Endothelial cell of umbilical vein (primary cell): ENCODE results near the gene PLCD1. TPM values are rescaled to one million over a fixed set of nuclear protein-coding genes. Genes with fewer than 3 reads are reported as not detected.

Experiments
- BruUV-seq: library from RNA; stranded (reverse); fragments of 400-500 nt; replicated peaks from 2 replicates; lab custom pipeline; 2021; lab: Mats Ljungman, UMichigan
- CTCF ChIA-PET: fragments of 300-600, 350-600 bp; sonication (Branson Sonifier 250); formaldehyde crosslinking; loops from one replicate; lab custom pipeline; 2021; ENCODE audit warnings: antibody characterized with exemption, inconsistent platforms; lab: Charles Lee
- POLR2A ChIA-PET: fragments of 300-600, 350-600 bp; sonication (Branson Sonifier 250); formaldehyde crosslinking; loops from one replicate; lab custom pipeline; 2021; ENCODE audit warnings: antibody characterized with exemption, inconsistent platforms; lab: Charles Lee
- DNase-seq: peaks from one replicate; pipeline ENCODE4 v3.0.0-alpha.2; 2011; ENCODE audit warnings: low read depth, low spot score
- FAIRE-seq: peaks from 2 replicates; lab custom pipeline; 2011; peaks lifted over from hg19 to GRCh38; lab: Jason Lieb, UNC
- H2AFZ ChIP-seq: 2 replicates; pipeline ENCODE4 v1.6.0; 2012; ENCODE audit warnings: low read depth, low read length, control low read depth, inconsistent platforms
- H3K27ac ChIP-seq: 2 replicates; pipeline ENCODE4 v1.5.1; 2011; ENCODE audit warnings: low read depth, mild to moderate bottlenecking, control low read depth, low read length, moderate library complexity; ENCODE audit not compliant: insufficient read depth
- H3K27me3 ChIP-seq, 2 experiments: 2 replicates each; pipeline versions ENCODE4 v1.6.0 to v1.6.1; 2011; ENCODE audit warnings: low read length in 2 of 2, mixed read lengths in 1 of 2; ENCODE audit not compliant: control insufficient read depth in 2 of 2, insufficient read depth in 2 of 2
- H3K36me3 ChIP-seq, 2 experiments: 2 replicates in 1 of 2; 3 replicates in 1 of 2; pipeline ENCODE4 v1.5.1; 2011; ENCODE audit warnings: low read length in 2 of 2, mild to moderate bottlenecking in 1 of 2, moderate library complexity in 1 of 2; ENCODE audit not compliant: control insufficient read depth in 2 of 2, insufficient read depth in 2 of 2; ENCODE audit errors: extremely low read depth in 1 of 2
- H3K4me1 ChIP-seq: 3 replicates; pipeline ENCODE4 v1.5.1; 2011; ENCODE audit warnings: mild to moderate bottlenecking, low read length; ENCODE audit not compliant: control insufficient read depth, insufficient read depth; ENCODE audit errors: extremely low read depth
- H3K4me2 ChIP-seq: 2 replicates; pipeline ENCODE4 v1.6.1; 2011; ENCODE audit warnings: low read length, control low read depth, mixed read lengths; ENCODE audit not compliant: insufficient read depth
- H3K4me3 ChIP-seq, 3 experiments: fragments of 200-600 bp in 1 of 3; sonication (generic), shearing (Covaris generic) in 1 of 3; replicated peaks in 1 of 3; 2 replicates each; pipeline ENCODE4 v1.5.1; 2011 to 2016; ENCODE audit warnings: control low read depth in 3 of 3, low read length in 3 of 3, mild to moderate bottlenecking in 2 of 3, inconsistent platforms in 1 of 3, low read depth in 1 of 3, moderate library complexity in 1 of 3; ENCODE audit not compliant: insufficient read depth in 1 of 3
- H3K79me2 ChIP-seq: 2 replicates; pipeline ENCODE4 v1.6.0; 2012; ENCODE audit warnings: low read length, inconsistent platforms; ENCODE audit not compliant: control insufficient read depth, insufficient read depth
- H3K9ac ChIP-seq: replicated peaks from 2 replicates; pipeline ENCODE3; 2011; ENCODE audit warnings: low read length, control low read depth; ENCODE audit not compliant: insufficient read depth; ENCODE audit errors: extremely low read depth
- H3K9me1 ChIP-seq: replicated peaks from 3 replicates; pipeline ENCODE4 v1.6.0; 2011; ENCODE audit warnings: mild to moderate bottlenecking, low read length; ENCODE audit not compliant: control insufficient read depth, insufficient read depth; ENCODE audit errors: extremely low read depth
- H3K9me3 ChIP-seq: replicated peaks from 2 replicates; pipeline ENCODE4 v1.5.1; 2012; ENCODE audit warnings: low read length, inconsistent platforms; ENCODE audit not compliant: control insufficient read depth, insufficient read depth
- H4K20me1 ChIP-seq: replicated peaks from 2 replicates; pipeline ENCODE3; 2011; ENCODE audit warnings: mild to moderate bottlenecking, low read length; ENCODE audit not compliant: control insufficient read depth, insufficient read depth; ENCODE audit errors: extremely low read depth
- EZH2 ChIP-seq: IDR thresholded peaks from 2 replicates; pipeline ENCODE4 v1.6.1; 2012; ENCODE audit warnings: borderline replicate concordance, low read depth, mild to moderate bottlenecking, moderate library complexity, low read length, inconsistent platforms; ENCODE audit not compliant: severe bottlenecking
- FOS ChIP-seq: IDR thresholded peaks from 2 replicates; pipeline ENCODE4 v1.6.1; 2011; ENCODE audit warnings: mild to moderate bottlenecking, low read length, moderate library complexity, borderline replicate concordance; ENCODE audit not compliant: insufficient read depth
- GATA2 ChIP-seq: IDR thresholded peaks from 2 replicates; pipeline ENCODE4 v1.7.0; 2011; ENCODE audit warnings: low read depth, mild to moderate bottlenecking, moderate library complexity, mixed read lengths, low read length; ENCODE audit not compliant: insufficient read length, insufficient read depth
- JUN ChIP-seq: IDR thresholded peaks from 2 replicates; pipeline ENCODE4 v1.6.1; 2011; ENCODE audit warnings: borderline replicate concordance, low read depth; ENCODE audit not compliant: insufficient read length, insufficient read depth
- MYC ChIP-seq: IDR thresholded peaks from one replicate; pipeline ENCODE4 v1.6.1; 2011; ENCODE audit warnings: mild to moderate bottlenecking, low read depth, low read length
- POLR2A ChIP-seq: IDR thresholded peaks from 2 replicates; pipeline ENCODE4 v1.6.1; 2012; ENCODE audit warnings: low read depth, mild to moderate bottlenecking, control low read depth, low read length
- POLR2AphosphoS5 ChIP-seq: IDR thresholded peaks from 2 replicates; pipeline ENCODE4 v1.6.1; 2012; ENCODE audit warnings: low read depth, mild to moderate bottlenecking, control low read depth, low read length, moderate library complexity; ENCODE audit not compliant: insufficient read depth
- dilution Hi-C: fragments of 300-500 bp; cut with MboI; formaldehyde crosslinking; loops from one replicate; pipeline ENCODE4 v1.15.0; 2019; ENCODE audit warnings: low sequenced_read_pairs; ENCODE audit not compliant: extremely low pct_ligation_motif_present
- intact Hi-C: fragments of 100-400 bp; cut with micrococcal nuclease; formaldehyde crosslinking; loops from one replicate; pipeline ENCODE4 v1.10.0; 2022
- polyA plus RNA-seq, 4 experiments: library from polyadenylated mRNA; depleted of rRNA in 3 of 4; stranded (reverse) in 3 of 4; unstranded in 1 of 4; fragments of >200 nt; gene quantifications; 2 replicates each; pipeline versions ENCODE4 v1.2.1 to v1.2.3, GENCODE V29; 2011 to 2012; ENCODE audit warnings: missing spikeins in 1 of 4
- total RNA-seq: library from RNA; stranded (reverse); gene quantifications from 2 replicates; pipeline ENCODE4 v1.2.3, GENCODE V29; 2021
- TF ChIP-seq, protein P1 (sequence below): IDR thresholded peaks from 2 replicates; pipeline ENCODE4 v1.6.1; 2011; ENCODE audit not compliant: insufficient read depth, insufficient read length
- TF ChIP-seq, protein P2 (sequence below), 2 donors: IDR thresholded peaks; 1 replicate in 1 of 2; 2 replicates in 1 of 2; pipeline ENCODE4 v1.5.1; 2011; ENCODE audit warnings: low read length in 2 of 2, mild to moderate bottlenecking in 2 of 2, moderate library complexity in 2 of 2, control low read depth in 1 of 2, inconsistent platforms in 1 of 2, low read depth in 1 of 2; ENCODE audit not compliant: insufficient read depth in 1 of 2; ENCODE audit errors: extremely low read depth in 1 of 2

Gene PLCD1
- total and polyA plus RNA-seq, 2 donors (not counting 3 experiments of a cell fraction or from before 2014, with no cell fraction given): 12.6 to 15.3 TPM

DNA sequence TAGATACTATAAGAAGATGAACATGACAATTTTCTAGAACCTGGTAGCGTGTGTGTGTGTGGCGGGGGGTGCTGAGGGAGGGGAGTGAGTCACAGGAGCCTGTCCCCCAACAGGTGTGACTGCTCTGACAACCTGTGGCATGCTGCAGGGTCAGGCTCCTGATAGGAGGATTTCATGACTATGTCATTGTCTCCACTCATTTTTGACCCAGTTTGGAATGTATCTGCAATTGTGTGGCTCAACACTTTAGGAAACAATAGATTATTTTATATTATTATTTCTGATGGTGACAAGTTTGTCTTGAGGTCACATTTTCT is 48.1 kb downstream of the PLCD1 start:
- no peaks in the 10 kb centered on the region for H3K79me2 ChIP-seq
- H3K27ac ChIP-seq: no peak overlapping the region
- intact Hi-C loops (no loop called here), dilution Hi-C loops (no loop called here)
- no peaks in the 10 kb centered on the region for H3K9me1 ChIP-seq
- H3K4me1 ChIP-seq: no peaks in the 10 kb centered on the region
- no TSS peak for BruUV-seq
- no peak overlapping the region for H3K4me2 ChIP-seq
- no peak overlapping the region for H3K9ac ChIP-seq
- POLR2A ChIA-PET: no interaction called here
- no peak overlapping the region for H3K4me3 ChIP-seq
- DNase-seq: no peak
- H3K36me3 ChIP-seq: peaks cover 0 to 11% of the 10 kb centered on the region in 2 experiments
- H3K27me3 ChIP-seq: no peaks in the 10 kb centered on the region
- no peak overlapping the region for H2AFZ ChIP-seq
- H4K20me1 ChIP-seq: no peaks in the 10 kb centered on the region
- no peaks in the 10 kb centered on the region for H3K9me3 ChIP-seq
- CTCF ChIA-PET: interaction anchor here (1.0 to 6.9 kb wide), 2 partner anchors 13 to 125 kb away, joined by 3 to 53 read pairs; no protein-coding TSS in a partner anchor
- no peak for TF ChIP-seq POLR2A
- TF ChIP-seq, protein P1, sequence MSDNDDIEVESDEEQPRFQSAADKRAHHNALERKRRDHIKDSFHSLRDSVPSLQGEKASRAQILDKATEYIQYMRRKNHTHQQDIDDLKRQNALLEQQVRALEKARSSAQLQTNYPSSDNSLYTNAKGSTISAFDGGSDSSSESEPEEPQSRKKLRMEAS: no peak
- no peak for TF ChIP-seq JUN
- no peak for TF ChIP-seq EZH2
- TF ChIP-seq MYC: no peak
- TF ChIP-seq, protein P2, sequence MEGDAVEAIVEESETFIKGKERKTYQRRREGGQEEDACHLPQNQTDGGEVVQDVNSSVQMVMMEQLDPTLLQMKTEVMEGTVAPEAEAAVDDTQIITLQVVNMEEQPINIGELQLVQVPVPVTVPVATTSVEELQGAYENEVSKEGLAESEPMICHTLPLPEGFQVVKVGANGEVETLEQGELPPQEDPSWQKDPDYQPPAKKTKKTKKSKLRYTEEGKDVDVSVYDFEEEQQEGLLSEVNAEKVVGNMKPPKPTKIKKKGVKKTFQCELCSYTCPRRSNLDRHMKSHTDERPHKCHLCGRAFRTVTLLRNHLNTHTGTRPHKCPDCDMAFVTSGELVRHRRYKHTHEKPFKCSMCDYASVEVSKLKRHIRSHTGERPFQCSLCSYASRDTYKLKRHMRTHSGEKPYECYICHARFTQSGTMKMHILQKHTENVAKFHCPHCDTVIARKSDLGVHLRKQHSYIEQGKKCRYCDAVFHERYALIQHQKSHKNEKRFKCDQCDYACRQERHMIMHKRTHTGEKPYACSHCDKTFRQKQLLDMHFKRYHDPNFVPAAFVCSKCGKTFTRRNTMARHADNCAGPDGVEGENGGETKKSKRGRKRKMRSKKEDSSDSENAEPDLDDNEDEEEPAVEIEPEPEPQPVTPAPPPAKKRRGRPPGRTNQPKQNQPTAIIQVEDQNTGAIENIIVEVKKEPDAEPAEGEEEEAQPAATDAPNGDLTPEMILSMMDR (IDR thresholded peaks at IDR 0.05; ENCODE audit: extremely low read depth in 1 of 2, insufficient read depth in 1 of 2, low read depth in 1 of 2, low read length in 2 of 2): no peak
- TF ChIP-seq FOS: no peak
- TF ChIP-seq GATA2: no peak
- TF ChIP-seq POLR2AphosphoS5: no peak
- FAIRE-seq: no peak
